Osteoblast (primary cell): ENCODE results near the gene TNN. TPM values are rescaled to one million over a fixed set of nuclear protein-coding genes. Genes with fewer than 3 reads are reported as not detected.

ENCODE experiments used
- DNase-seq: peaks from one replicate; pipeline ENCODE4 v3.0.0; 2011; ENCODE audit warnings: low spot score, mixed read lengths; ENCODE audit not compliant: insufficient read length; ENCODE audit errors: missing footprints
- H2AFZ ChIP-seq: 2 replicates; pipeline ENCODE4 v1.6.0; 2011; ENCODE audit warnings: mild to moderate bottlenecking, low read length
- H3K27ac ChIP-seq: 2 replicates; pipeline ENCODE4 v1.5.1; 2011; ENCODE audit warnings: mild to moderate bottlenecking, low read depth, low read length, moderate library complexity
- H3K27me3 ChIP-seq: 2 replicates; pipeline ENCODE4 v1.6.0; 2012; ENCODE audit warnings: mild to moderate bottlenecking, control low read depth, inconsistent platforms, low read length, moderate library complexity; ENCODE audit not compliant: insufficient read depth
- H3K36me3 ChIP-seq: 2 replicates; pipeline ENCODE4 v1.5.1; 2011; ENCODE audit warnings: mild to moderate bottlenecking, low read length, control low read depth, moderate library complexity; ENCODE audit not compliant: insufficient read depth
- H3K4me1 ChIP-seq: 2 replicates; pipeline ENCODE4 v1.5.1; 2011; ENCODE audit warnings: mild to moderate bottlenecking, low read length, control low read depth, moderate library complexity; ENCODE audit not compliant: insufficient read depth
- H3K4me2 ChIP-seq: 2 replicates; pipeline ENCODE4 v1.6.0; 2011; ENCODE audit warnings: mild to moderate bottlenecking, low read length; ENCODE audit not compliant: insufficient read depth
- H3K4me3 ChIP-seq: fragments of 200-600 bp; sonication (generic); 3 replicates; pipeline ENCODE4 v1.5.1; 2012; ENCODE audit warnings: mild to moderate bottlenecking, low read length, inconsistent platforms; ENCODE audit not compliant: insufficient read depth
- H3K79me2 ChIP-seq: 2 replicates; pipeline ENCODE4 v1.6.0; 2012; ENCODE audit warnings: mild to moderate bottlenecking, low read length, control low read depth, inconsistent platforms; ENCODE audit not compliant: insufficient read depth
- H3K9me3 ChIP-seq: 2 replicates; pipeline ENCODE4 v1.5.1; 2011; ENCODE audit warnings: low read depth, low read length, control low read depth
- H4K20me1 ChIP-seq: 2 replicates; pipeline ENCODE4 v1.6.0; 2012; ENCODE audit warnings: mild to moderate bottlenecking, low read length, control low read depth; ENCODE audit not compliant: insufficient read depth
- total RNA-seq: library from RNA; depleted of rRNA; stranded (reverse); fragments of >200 nt; gene quantifications from 2 replicates; pipeline ENCODE4 v1.2.3, GENCODE V29; 2012
- TF ChIP-seq, protein P1 (sequence below): IDR thresholded peaks from 2 replicates; pipeline ENCODE4 v1.5.1; 2011; ENCODE audit warnings: mild to moderate bottlenecking, low read depth, low read length, moderate library complexity; ENCODE audit errors: extremely low read depth

TNN gene
- total RNA-seq, 1 donor = under 0.01 TPM

DNA sequence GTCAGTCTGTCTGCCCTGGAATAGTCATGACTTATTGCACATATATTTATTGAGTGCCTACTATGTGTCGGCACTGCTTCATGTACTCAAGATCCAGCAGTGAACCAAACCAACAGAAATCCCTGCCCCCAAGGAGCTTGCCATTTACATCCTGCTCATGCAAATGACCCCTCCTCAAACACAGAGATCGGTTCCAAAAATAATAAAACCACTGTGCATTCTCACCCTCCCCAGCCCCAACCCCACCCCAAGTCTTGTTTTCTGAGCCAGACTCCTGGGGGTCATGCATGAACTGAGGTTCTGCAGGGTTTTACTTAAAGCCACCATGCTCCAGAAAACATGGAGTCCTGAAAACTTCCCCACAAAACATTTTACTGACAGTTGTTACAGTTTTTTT is 63.0 kb downstream of the TNN start:
- TF ChIP-seq, protein P1, sequence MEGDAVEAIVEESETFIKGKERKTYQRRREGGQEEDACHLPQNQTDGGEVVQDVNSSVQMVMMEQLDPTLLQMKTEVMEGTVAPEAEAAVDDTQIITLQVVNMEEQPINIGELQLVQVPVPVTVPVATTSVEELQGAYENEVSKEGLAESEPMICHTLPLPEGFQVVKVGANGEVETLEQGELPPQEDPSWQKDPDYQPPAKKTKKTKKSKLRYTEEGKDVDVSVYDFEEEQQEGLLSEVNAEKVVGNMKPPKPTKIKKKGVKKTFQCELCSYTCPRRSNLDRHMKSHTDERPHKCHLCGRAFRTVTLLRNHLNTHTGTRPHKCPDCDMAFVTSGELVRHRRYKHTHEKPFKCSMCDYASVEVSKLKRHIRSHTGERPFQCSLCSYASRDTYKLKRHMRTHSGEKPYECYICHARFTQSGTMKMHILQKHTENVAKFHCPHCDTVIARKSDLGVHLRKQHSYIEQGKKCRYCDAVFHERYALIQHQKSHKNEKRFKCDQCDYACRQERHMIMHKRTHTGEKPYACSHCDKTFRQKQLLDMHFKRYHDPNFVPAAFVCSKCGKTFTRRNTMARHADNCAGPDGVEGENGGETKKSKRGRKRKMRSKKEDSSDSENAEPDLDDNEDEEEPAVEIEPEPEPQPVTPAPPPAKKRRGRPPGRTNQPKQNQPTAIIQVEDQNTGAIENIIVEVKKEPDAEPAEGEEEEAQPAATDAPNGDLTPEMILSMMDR = no peak
- Histone ChIP-seq H3K9me3 (no peaks in the 10 kb centered on the region), H3K4me2 (no peak overlapping the region), H3K79me2 (no peaks in the 10 kb centered on the region), H3K36me3 (no peaks in the 10 kb centered on the region), H3K4me3 (no peak overlapping the region), H4K20me1 (no peaks in the 10 kb centered on the region), H3K27me3 (no peaks in the 10 kb centered on the region), H3K27ac (no peak overlapping the region), H2AFZ (no peak overlapping the region), H3K4me1 (peaks cover 10% of the 10 kb centered on the region)
- DNase-seq = no peak

DNA sequence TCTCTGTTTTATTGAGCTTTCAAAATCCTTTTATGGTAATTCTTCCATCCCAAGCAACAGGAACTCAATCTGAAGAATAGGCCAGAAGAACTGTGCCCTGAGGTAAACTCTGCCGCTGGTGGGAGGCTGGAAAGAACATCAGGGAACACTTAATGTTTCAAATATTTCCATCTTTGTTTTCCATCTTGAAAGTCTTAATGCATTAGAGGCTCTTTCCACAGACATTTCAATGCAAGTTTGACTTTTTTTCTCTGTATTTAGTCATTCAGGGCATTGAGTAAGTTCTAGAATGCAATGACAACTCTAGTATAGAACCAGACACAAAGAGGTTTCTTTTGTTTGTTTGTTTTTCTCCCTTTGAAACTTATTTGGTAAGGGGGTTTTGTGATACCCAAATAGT is 63.5 kb downstream of the TNN start:
- H3K36me3 ChIP-seq = no peaks in the 10 kb centered on the region
- no peak overlapping the region for H3K4me3 ChIP-seq
- TF ChIP-seq, protein P1 = no peak
- H4K20me1 ChIP-seq = no peaks in the 10 kb centered on the region
- peaks cover 10% of the 10 kb centered on the region for H3K4me1 ChIP-seq
- H2AFZ ChIP-seq = no peak overlapping the region
- H3K27ac ChIP-seq = no peak overlapping the region
- no peaks in the 10 kb centered on the region for H3K27me3 ChIP-seq
- no peaks in the 10 kb centered on the region for H3K79me2 ChIP-seq
- no peaks in the 10 kb centered on the region for H3K9me3 ChIP-seq
- no peak overlapping the region for H3K4me2 ChIP-seq
- no peak for DNase-seq

DNA sequence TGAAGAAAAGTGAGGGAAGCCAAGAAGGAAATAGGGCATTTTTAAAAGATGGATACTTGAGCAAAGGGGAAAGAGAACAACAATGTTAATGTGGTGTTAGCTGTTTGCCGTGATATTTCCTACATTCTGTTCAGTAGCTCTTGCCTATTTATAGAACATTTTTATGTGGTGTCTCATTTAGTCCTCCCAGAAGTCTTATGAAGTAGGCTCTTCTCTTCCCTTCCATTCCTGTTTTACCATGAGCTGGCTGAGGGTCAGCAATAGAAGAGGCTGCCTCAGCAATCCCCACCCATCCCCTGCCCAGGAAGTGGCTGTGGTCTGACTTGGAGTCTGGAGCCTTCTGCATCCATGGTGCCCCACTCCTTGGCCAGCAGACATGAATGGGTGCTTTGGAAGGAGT is 64.8 kb downstream of the TNN start:
- no peaks in the 10 kb centered on the region for H3K27me3 ChIP-seq
- H3K4me2 ChIP-seq = peak overlapping the region; percentile 43
- no peak overlapping the region for H3K27ac ChIP-seq
- TF ChIP-seq, protein P1 = no peak
- H3K79me2 ChIP-seq = no peaks in the 10 kb centered on the region
- H4K20me1 ChIP-seq = no peaks in the 10 kb centered on the region
- H2AFZ ChIP-seq = no peak overlapping the region
- no peak overlapping the region for H3K4me3 ChIP-seq
- H3K4me1 ChIP-seq = peaks cover 10% of the 10 kb centered on the region
- DNase-seq = no peak
- H3K36me3 ChIP-seq = no peaks in the 10 kb centered on the region
- H3K9me3 ChIP-seq = no peaks in the 10 kb centered on the region

DNA sequence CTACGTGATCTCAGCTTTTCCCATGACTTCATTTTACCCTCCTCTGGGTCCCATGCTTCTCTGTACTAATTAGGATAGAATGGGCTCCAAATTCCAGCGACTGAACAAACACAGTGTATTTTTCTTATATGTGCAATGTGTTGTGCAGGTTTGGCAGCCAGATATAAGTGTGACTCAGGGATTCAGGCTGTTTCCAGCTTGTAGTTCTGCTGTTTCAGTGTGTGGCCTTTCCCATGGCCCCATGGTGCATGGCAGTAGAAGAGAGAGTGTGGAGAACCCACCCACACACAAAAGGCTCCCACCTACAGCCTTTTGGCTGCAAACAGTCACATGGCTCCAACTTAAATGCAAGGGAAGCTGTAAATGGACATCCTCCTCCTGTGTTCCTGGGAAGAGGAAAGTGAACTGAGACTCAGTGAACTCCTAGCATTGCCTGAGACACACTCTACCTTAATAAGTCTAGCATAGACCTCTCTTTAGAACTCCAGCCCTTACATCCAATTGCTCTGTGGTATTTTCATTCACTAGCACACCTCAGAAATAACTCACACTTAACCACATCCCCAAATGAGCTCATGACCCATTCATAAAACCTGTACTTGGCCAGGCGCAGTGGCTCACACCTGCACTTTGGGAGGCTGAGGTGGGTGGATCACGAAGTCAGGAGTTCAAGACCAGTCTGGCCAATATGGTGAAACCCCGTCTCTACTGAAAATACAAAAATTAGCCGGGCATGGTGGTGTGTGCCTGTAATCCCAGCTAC is 66.2 kb downstream of the TNN start:
- Histone ChIP-seq H3K9me3 (no peaks in the 10 kb centered on the region), H3K27ac (no peak overlapping the region), H3K36me3 (no peaks in the 10 kb centered on the region), H2AFZ (no peak overlapping the region), H3K4me1 (peaks cover 10% of the 10 kb centered on the region), H3K79me2 (no peaks in the 10 kb centered on the region), H3K4me2 (no peak overlapping the region), H4K20me1 (no peaks in the 10 kb centered on the region), H3K27me3 (no peaks in the 10 kb centered on the region), H3K4me3 (no peak overlapping the region)
- DNase-seq = no peak
- TF ChIP-seq, protein P1 = no peak
